ENCODE data around the gene CD247.
"Not testable (repeated sequence)": the region's sequence is repeated elsewhere in the genome, so short reads cannot be mapped to it uniquely, and the experiment has no call there.

Gene CD247

GRCh38 chr1:167518331-167518700, at the start of gene CD247:
Gene CD247, minus strand, starts transcription at chr1:167518529. Its CDS starts 64 bp downstream, at chr1:167518465.
- DNase-seq (ENCODE audit: low read depth): peak; percentile 65

- no peak for DNase-seq (ENCODE audit: low read depth)
These were observed 49.3 kb upstream of the CD247 start for GRCh38 chr1:167567663-167568062.

GRCh38 chr1:167566766-167567165, 48.4 kb upstream of the CD247 start:
- DNase-seq (ENCODE audit: low read depth): no peak

- no peak for DNase-seq (ENCODE audit: low read depth)
These were observed 47.6 kb upstream of the CD247 start for GRCh38 chr1:167565922-167566321.

- no peak for DNase-seq (ENCODE audit: low read depth)
These were observed 46.4 kb upstream of the CD247 start for GRCh38 chr1:167564612-167565270.

- DNase-seq (ENCODE audit: low read depth): no peak
These were observed 45.4 kb upstream of the CD247 start for GRCh38 chr1:167563579-167564246.

- DNase-seq (ENCODE audit: low read depth): no peak
These were observed 44.4 kb upstream of the CD247 start for GRCh38 chr1:167562702-167563101.

GRCh38 chr1:167561753-167562152, 43.4 kb upstream of the CD247 start:
- DNase-seq (ENCODE audit: low read depth): no peak

GRCh38 chr1:167555971-167556714, 37.8 kb upstream of the CD247 start:
- peak; percentile 57 for DNase-seq (ENCODE audit: low read depth)

GRCh38 chr1:167555072-167555471, 36.7 kb upstream of the CD247 start:
- not testable (repeated sequence) for DNase-seq (ENCODE audit: low read depth)

- no peak for DNase-seq (ENCODE audit: low read depth)
These were observed 35.9 kb upstream of the CD247 start for GRCh38 chr1:167554028-167554779.

GRCh38 chr1:167553136-167554027, 35.1 kb upstream of the CD247 start, which contains the start of gene CREG1:
Gene CREG1, minus strand, starts transcription at chr1:167553762.
- peak; percentile 81 for DNase-seq (ENCODE audit: low read depth)

- DNase-seq (ENCODE audit: low read depth): no peak
These were observed 33.0 kb upstream of the CD247 start for GRCh38 chr1:167551362-167551761.

GRCh38 chr1:167548059-167548932, 30.0 kb upstream of the CD247 start:
- no peak for DNase-seq (ENCODE audit: low read depth)

GRCh38 chr1:167546935-167547334, 28.6 kb upstream of the CD247 start:
- no peak for DNase-seq (ENCODE audit: low read depth)

- DNase-seq (ENCODE audit: low read depth): no peak
These were observed 27.0 kb upstream of the CD247 start for GRCh38 chr1:167545349-167545748.

- no peak for DNase-seq (ENCODE audit: low read depth)
These were observed 26.2 kb upstream of the CD247 start for GRCh38 chr1:167544447-167545093.

- DNase-seq (ENCODE audit: low read depth): no peak
These were observed 25.1 kb upstream of the CD247 start for GRCh38 chr1:167543199-167543990.

Data from stimulated activated CD4-positive, alpha-beta T cell treated with anti-CD3 and anti-CD28 coated beads, Interleukin-2, amount 100 ng/mL, for 4 hours (primary cell).